Suprapubic skin (tissue), 3 donors: ENCODE results near the gene SEMA5A.

Experiments used
- CTCF ChIP-seq, 2 donors: fragments of 200-600 bp in 1 of 2; fragments of 450-650 bp in 1 of 2; sonication (generic) in 1 of 2; IDR thresholded peaks; one replicate each; pipeline ENCODE4 v1.5.1; 2016 to 2019; ENCODE audit warnings: antibody characterized with exemption in 2 of 2, mild to moderate bottlenecking in 1 of 2, moderate library complexity in 1 of 2
- EP300 ChIP-seq: sonication (generic); formaldehyde crosslinking; IDR thresholded peaks from one replicate; pipeline ENCODE4 v1.6.1; 2017; ENCODE audit warnings: antibody characterized with exemption
- POLR2A ChIP-seq, 2 donors: fragments of 450-650 bp; IDR thresholded peaks; one replicate each; pipeline ENCODE4 v1.6.1; 2017; ENCODE audit warnings: antibody characterized with exemption in 2 of 2, mild to moderate bottlenecking in 2 of 2, moderate library complexity in 2 of 2

- no peak for TF ChIP-seq CTCF (IDR thresholded peaks at IDR 0.05)
- TF ChIP-seq EP300, result no peak
- no peak for TF ChIP-seq POLR2A (IDR thresholded peaks at IDR 0.05)
These were observed 51.6 kb downstream of the SEMA5A start for GRCh38 chr5:9494301-9494700.
